Measurements from ENCODE around the gene PCYOX1L.

PCYOX1L gene

GRCh38 chr5:149320791-149321330 lies 37.0 kb upstream of the PCYOX1L start:
- no peaks in the 10 kb centered on the region for H3K9me3 ChIP-seq (ENCODE audit: insufficient read depth, low read depth, low read length)
- no peak overlapping the region for H3K9ac ChIP-seq (ENCODE audit: low read depth, low read length, poor library complexity, severe bottlenecking)

GRCh38 chr5:149322518-149322917 lies 35.3 kb upstream of the PCYOX1L start:
- TF ChIP-seq EZH2phosphoT487 (IDR thresholded peaks at IDR 0.05; ENCODE audit: borderline replicate concordance) (no peak), CTCF (conservative IDR thresholded peaks at IDR 0.05; ENCODE audit: low read length) (no peak)
- H3K9ac ChIP-seq (ENCODE audit: low read depth, low read length, poor library complexity, severe bottlenecking): no peak overlapping the region
- H3K79me2 ChIP-seq (ENCODE audit: insufficient read depth, low read length): no peaks in the 10 kb centered on the region
- H4K20me1 ChIP-seq (ENCODE audit: insufficient read depth, low read length, poor library complexity, severe bottlenecking): no peaks in the 10 kb centered on the region
- no peaks in the 10 kb centered on the region for H3F3A ChIP-seq (ENCODE audit: low read depth)
- no peaks in the 10 kb centered on the region for H3K36me3 ChIP-seq (ENCODE audit: insufficient read depth, low read length)
- H3K4me1 ChIP-seq (ENCODE audit: insufficient read depth, low read length, poor library complexity, severe bottlenecking): peaks cover 4% of the 10 kb centered on the region
- H3K27me3 ChIP-seq (ENCODE audit: insufficient read depth, low read length, poor library complexity, severe bottlenecking): no peaks in the 10 kb centered on the region
- no peak overlapping the region for H3K4me3 ChIP-seq (ENCODE audit: low read length, poor library complexity, severe bottlenecking)
- H3K4me2 ChIP-seq (ENCODE audit: low read depth, low read length, poor library complexity, severe bottlenecking): no peak overlapping the region
- no peaks in the 10 kb centered on the region for H3K9me3 ChIP-seq (ENCODE audit: insufficient read depth, low read depth, low read length)
- no peaks in the 10 kb centered on the region for H3K9me2 ChIP-seq (replicated peaks; ENCODE audit: low read depth, low read length)
- H2AFZ ChIP-seq (ENCODE audit: low read length): no peak overlapping the region

More at GRCh38 chr5:149320791-149321330, 37.0 kb upstream of the PCYOX1L start:
- no peaks in the 10 kb centered on the region for H3F3A ChIP-seq (ENCODE audit: low read depth)
- no peaks in the 10 kb centered on the region for H3K36me3 ChIP-seq (ENCODE audit: insufficient read depth, low read length)
- H3K4me2 ChIP-seq (ENCODE audit: low read depth, low read length, poor library complexity, severe bottlenecking): no peak overlapping the region
- no peaks in the 10 kb centered on the region for H3K27me3 ChIP-seq (ENCODE audit: insufficient read depth, low read length, poor library complexity, severe bottlenecking)
- H3K4me1 ChIP-seq (ENCODE audit: insufficient read depth, low read length, poor library complexity, severe bottlenecking): peaks cover 4% of the 10 kb centered on the region
- no peaks in the 10 kb centered on the region for H3K9me2 ChIP-seq (replicated peaks; ENCODE audit: low read depth, low read length)
- no peak overlapping the region for H3K4me3 ChIP-seq (ENCODE audit: low read length, poor library complexity, severe bottlenecking)
- TF ChIP-seq CTCF (conservative IDR thresholded peaks at IDR 0.05; ENCODE audit: low read length): no peak
- no peak for TF ChIP-seq EZH2phosphoT487 (IDR thresholded peaks at IDR 0.05; ENCODE audit: borderline replicate concordance)
- H4K20me1 ChIP-seq (ENCODE audit: insufficient read depth, low read length, poor library complexity, severe bottlenecking): no peaks in the 10 kb centered on the region
- peak overlapping the region; percentile 46 for H2AFZ ChIP-seq (ENCODE audit: low read length)
- H3K79me2 ChIP-seq (ENCODE audit: insufficient read depth, low read length): no peaks in the 10 kb centered on the region

- Histone ChIP-seq H3K9ac (ENCODE audit: low read depth, low read length, poor library complexity, severe bottlenecking) (no peak overlapping the region), H3K4me3 (ENCODE audit: low read length, poor library complexity, severe bottlenecking) (no peak overlapping the region), H3K9me2 (replicated peaks; ENCODE audit: low read depth, low read length) (no peaks in the 10 kb centered on the region), H3K27me3 (ENCODE audit: insufficient read depth, low read length, poor library complexity, severe bottlenecking) (no peaks in the 10 kb centered on the region), H3K4me1 (ENCODE audit: insufficient read depth, low read length, poor library complexity, severe bottlenecking) (peaks cover 4% of the 10 kb centered on the region), H3K9me3 (ENCODE audit: insufficient read depth, low read depth, low read length) (no peaks in the 10 kb centered on the region), H3K4me2 (ENCODE audit: low read depth, low read length, poor library complexity, severe bottlenecking) (no peak overlapping the region), H4K20me1 (ENCODE audit: insufficient read depth, low read length, poor library complexity, severe bottlenecking) (no peaks in the 10 kb centered on the region), H3K79me2 (ENCODE audit: insufficient read depth, low read length) (no peaks in the 10 kb centered on the region), H2AFZ (ENCODE audit: low read length) (no peak overlapping the region), H3F3A (ENCODE audit: low read depth) (no peaks in the 10 kb centered on the region), H3K36me3 (ENCODE audit: insufficient read depth, low read length) (no peaks in the 10 kb centered on the region)
- no peak for TF ChIP-seq CTCF (conservative IDR thresholded peaks at IDR 0.05; ENCODE audit: low read length)
- TF ChIP-seq EZH2phosphoT487 (IDR thresholded peaks at IDR 0.05; ENCODE audit: borderline replicate concordance): no peak
These were observed 34.6 kb upstream of the PCYOX1L start for GRCh38 chr5:149323210-149323609.

Data from Loucy (cell line).